ENCODE results near the gene CORO2B. TPM values are rescaled to one million over a fixed set of nuclear protein-coding genes. Genes with fewer than 3 reads are reported as not detected.

The CORO2B gene
- total and polyA plus RNA-seq, 4 donors, result 1.8 to 9.2 (median 5.0) TPM

DNA sequence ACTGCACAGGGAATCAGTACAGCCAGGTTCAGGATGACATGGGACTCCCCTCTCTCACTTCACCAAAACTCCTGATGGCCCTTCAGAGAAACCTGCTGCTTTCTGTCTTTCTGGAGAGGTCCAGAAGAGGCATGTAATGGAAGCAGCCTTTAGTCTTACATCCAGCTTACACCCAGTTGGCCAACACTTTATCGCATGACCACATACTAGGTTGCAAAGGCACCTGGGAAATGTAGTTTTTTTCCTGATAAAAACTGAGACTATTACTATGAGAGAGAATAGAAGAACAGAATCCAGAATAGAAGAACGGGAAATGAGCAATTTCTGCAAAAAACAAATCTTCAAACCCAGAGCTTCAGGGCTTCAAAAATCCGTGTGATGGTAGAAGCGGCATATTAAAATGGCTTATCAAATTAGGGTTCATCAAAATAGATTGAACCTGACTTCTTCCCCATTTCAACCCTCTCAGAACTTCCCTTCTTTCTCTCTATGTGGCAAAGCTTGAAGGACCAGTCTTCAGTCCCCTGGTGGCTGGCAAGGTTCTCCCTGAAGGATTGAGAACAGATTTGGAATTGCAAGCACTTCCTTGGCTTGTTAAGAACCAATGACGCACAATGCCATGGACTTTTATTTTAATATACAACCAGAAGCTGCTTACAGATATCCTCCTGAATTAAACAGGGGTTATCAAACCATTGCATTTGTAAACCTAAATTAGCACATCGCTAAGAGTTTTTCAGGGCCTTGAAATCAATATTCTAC lies 34.4 kb downstream of the CORO2B start:
- WGBS, 2 donors, result 92 to 93% methylated on average over 6 of the region's 6 CpGs
- no peak for ATAC-seq (ENCODE audit: low FRiP score)
- Histone ChIP-seq H3K4me3 (ENCODE audit: low read length in 2 of 2) (no peak overlapping the region), H3K4me1 (ENCODE audit: control insufficient read depth in 1 of 2, insufficient read depth in 2 of 2, low read length in 2 of 2) (no peaks in the 10 kb centered on the region), H3K27me3 (ENCODE audit: control insufficient read depth in 1 of 2, insufficient read depth in 2 of 2, low read length in 1 of 2) (no peaks in the 10 kb centered on the region), H3K27ac (ENCODE audit: low read depth in 1 of 2, low read length in 2 of 2) (no peak overlapping the region), H3K36me3 (ENCODE audit: control insufficient read depth in 1 of 2, insufficient read depth in 2 of 2, low read length in 1 of 2) (no peaks in the 10 kb centered on the region), H3K9me3 (ENCODE audit: control insufficient read depth, low read length) (no peaks in the 10 kb centered on the region)
- no peak for DNase-seq
- intact Hi-C loops (cut with DNase I), result no loop called here

- intact Hi-C loops (cut with DNase I), result no loop called here
- no peak overlapping the region for H3K4me3 ChIP-seq (ENCODE audit: low read length in 2 of 2)
- no peak for DNase-seq
- H3K36me3 ChIP-seq (ENCODE audit: control insufficient read depth in 1 of 2, insufficient read depth in 2 of 2, low read length in 1 of 2), result no peaks in the 10 kb centered on the region
- no peak for ATAC-seq (ENCODE audit: low FRiP score)
- WGBS, 2 donors, result 85 to 91% methylated on average over 17 of the region's 17 CpGs
- H3K4me1 ChIP-seq (ENCODE audit: control insufficient read depth in 1 of 2, insufficient read depth in 2 of 2, low read length in 2 of 2), result no peaks in the 10 kb centered on the region
- no peaks in the 10 kb centered on the region for H3K9me3 ChIP-seq (ENCODE audit: control insufficient read depth, low read length)
- H3K27me3 ChIP-seq (ENCODE audit: control insufficient read depth in 1 of 2, insufficient read depth in 2 of 2, low read length in 1 of 2), result no peaks in the 10 kb centered on the region
- no peak overlapping the region for H3K27ac ChIP-seq (ENCODE audit: low read depth in 1 of 2, low read length in 2 of 2)
Measured at GRCh38 chr15:68614286-68615035, 35.7 kb downstream of the CORO2B start.

DNA sequence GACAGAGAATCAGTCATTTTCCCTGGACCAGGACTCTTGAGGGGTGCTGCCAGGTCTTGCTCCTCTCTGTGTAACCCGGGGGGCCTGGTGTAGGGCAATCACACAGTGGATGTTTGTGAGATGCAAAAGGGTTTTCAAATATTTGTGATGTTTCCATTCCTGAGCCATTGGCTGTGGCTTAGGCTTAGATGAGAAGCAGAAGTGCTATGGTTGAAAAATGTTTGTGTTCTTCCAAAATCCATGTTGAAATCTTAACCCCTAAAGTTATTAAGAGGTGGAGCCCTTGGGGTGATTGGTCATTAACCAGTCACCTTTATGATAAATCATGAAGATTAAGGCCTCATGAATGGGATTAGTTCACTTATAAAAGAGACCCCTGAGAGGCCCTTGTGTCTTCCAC lies 36.5 kb downstream of the CORO2B start:
- Histone ChIP-seq H3K4me3 (ENCODE audit: low read length in 2 of 2) (no peak overlapping the region), H3K9me3 (ENCODE audit: control insufficient read depth, low read length) (no peaks in the 10 kb centered on the region), H3K27me3 (ENCODE audit: control insufficient read depth in 1 of 2, insufficient read depth in 2 of 2, low read length in 1 of 2) (no peaks in the 10 kb centered on the region), H3K4me1 (ENCODE audit: control insufficient read depth in 1 of 2, insufficient read depth in 2 of 2, low read length in 2 of 2) (no peaks in the 10 kb centered on the region), H3K36me3 (ENCODE audit: control insufficient read depth in 1 of 2, insufficient read depth in 2 of 2, low read length in 1 of 2) (no peaks in the 10 kb centered on the region), H3K27ac (ENCODE audit: low read depth in 1 of 2, low read length in 2 of 2) (no peak overlapping the region)
- ATAC-seq (ENCODE audit: low FRiP score) (no peak), DNase-seq (no peak)
- 84 to 87% methylated on average over 1 of the region's 1 CpG for WGBS, 2 donors
- intact Hi-C loops (cut with DNase I), result no loop called here

- H3K27ac ChIP-seq (ENCODE audit: low read depth in 1 of 2, low read length in 2 of 2), result no peak overlapping the region
- no peak for DNase-seq
- no peaks in the 10 kb centered on the region for H3K27me3 ChIP-seq (ENCODE audit: control insufficient read depth in 1 of 2, insufficient read depth in 2 of 2, low read length in 1 of 2)
- H3K4me1 ChIP-seq (ENCODE audit: control insufficient read depth in 1 of 2, insufficient read depth in 2 of 2, low read length in 2 of 2), result no peaks in the 10 kb centered on the region
- no peaks in the 10 kb centered on the region for H3K9me3 ChIP-seq (ENCODE audit: control insufficient read depth, low read length)
- no peaks in the 10 kb centered on the region for H3K36me3 ChIP-seq (ENCODE audit: control insufficient read depth in 1 of 2, insufficient read depth in 2 of 2, low read length in 1 of 2)
- H3K4me3 ChIP-seq (ENCODE audit: low read length in 2 of 2), result no peak overlapping the region
- no peak for ATAC-seq (ENCODE audit: low FRiP score)
- intact Hi-C loops (cut with DNase I), result no loop called here
- WGBS, 2 donors, result 78 to 96% methylated on average over 6 of the region's 6 CpGs
Measured at GRCh38 chr15:68615811-68616210, 37.0 kb downstream of the CORO2B start.

DNA sequence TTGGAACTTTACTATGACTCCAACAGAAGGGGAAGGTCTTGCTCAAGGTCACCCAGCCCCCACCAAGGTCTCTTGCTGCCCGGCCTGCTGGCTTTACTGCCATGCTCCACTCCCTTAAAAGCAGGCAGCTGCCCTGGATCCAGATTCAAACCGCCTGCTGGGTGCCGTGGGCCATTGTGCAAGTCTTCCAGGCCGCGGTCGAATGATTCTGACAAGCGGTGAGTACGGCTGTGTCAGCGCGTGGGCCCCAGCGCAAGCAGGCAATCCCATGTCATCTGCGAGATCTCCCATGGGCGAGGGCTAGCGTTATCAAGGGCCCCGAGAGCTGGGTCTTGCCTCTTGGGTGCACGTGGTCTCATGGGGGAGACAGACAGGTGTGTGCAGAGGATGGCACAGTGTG lies 37.6 kb downstream of the CORO2B start:
- intact Hi-C loops (cut with DNase I), result no loop called here
- H3K4me3 ChIP-seq (ENCODE audit: low read length in 2 of 2), result no peak overlapping the region
- H3K27me3 ChIP-seq (ENCODE audit: control insufficient read depth in 1 of 2, insufficient read depth in 2 of 2, low read length in 1 of 2), result no peaks in the 10 kb centered on the region
- no peaks in the 10 kb centered on the region for H3K36me3 ChIP-seq (ENCODE audit: control insufficient read depth in 1 of 2, insufficient read depth in 2 of 2, low read length in 1 of 2)
- H3K4me1 ChIP-seq (ENCODE audit: control insufficient read depth in 1 of 2, insufficient read depth in 2 of 2, low read length in 2 of 2), result no peaks in the 10 kb centered on the region
- ATAC-seq (ENCODE audit: low FRiP score) (no peak), DNase-seq (no peak)
- H3K9me3 ChIP-seq (ENCODE audit: control insufficient read depth, low read length), result no peaks in the 10 kb centered on the region
- WGBS, 2 donors, result 94 to 95% methylated on average over 16 of the region's 16 CpGs
- no peak overlapping the region for H3K27ac ChIP-seq (ENCODE audit: low read depth in 1 of 2, low read length in 2 of 2)

- no peak for DNase-seq
- WGBS, 2 donors, result 5 to 10% methylated on average over 2 of the region's 2 CpGs
- intact Hi-C loops (cut with DNase I), result no loop called here
- Histone ChIP-seq H3K27me3 (ENCODE audit: control insufficient read depth in 1 of 2, insufficient read depth in 2 of 2, low read length in 1 of 2) (no peaks in the 10 kb centered on the region), H3K4me3 (ENCODE audit: low read length in 2 of 2) (no peak overlapping the region), H3K4me1 (ENCODE audit: control insufficient read depth in 1 of 2, insufficient read depth in 2 of 2, low read length in 2 of 2) (no peaks in the 10 kb centered on the region), H3K27ac (ENCODE audit: low read depth in 1 of 2, low read length in 2 of 2) (no peak overlapping the region), H3K36me3 (ENCODE audit: control insufficient read depth in 1 of 2, insufficient read depth in 2 of 2, low read length in 1 of 2) (no peaks in the 10 kb centered on the region), H3K9me3 (ENCODE audit: control insufficient read depth, low read length) (no peaks in the 10 kb centered on the region)
- ATAC-seq (ENCODE audit: low FRiP score), result no peak
Measured at GRCh38 chr15:68617001-68617400, 38.2 kb downstream of the CORO2B start.

DNA sequence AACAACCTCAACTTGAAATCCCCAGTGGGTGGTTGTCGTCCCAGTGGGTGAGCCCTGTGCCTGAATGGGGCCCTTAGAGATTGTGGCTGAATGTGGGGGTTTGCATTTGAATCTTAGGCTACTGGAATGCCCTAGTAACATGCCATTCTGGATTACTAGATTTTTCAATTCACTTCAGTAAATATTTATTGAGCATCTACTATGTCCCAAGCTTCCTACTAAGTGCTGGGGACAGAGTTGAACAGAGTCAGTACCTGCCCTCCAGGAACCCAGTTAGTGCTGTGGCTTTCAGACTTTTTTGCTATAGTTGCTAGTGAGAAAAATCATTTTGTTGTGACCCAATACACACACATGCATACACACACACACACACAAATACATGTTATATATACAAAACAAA lies 39.0 kb downstream of the CORO2B start:
- ATAC-seq (ENCODE audit: low FRiP score) (no peak), DNase-seq (no peak)
- Histone ChIP-seq H3K27ac (ENCODE audit: low read depth in 1 of 2, low read length in 2 of 2) (no peak overlapping the region), H3K4me1 (ENCODE audit: control insufficient read depth in 1 of 2, insufficient read depth in 2 of 2, low read length in 2 of 2) (no peaks in the 10 kb centered on the region), H3K4me3 (ENCODE audit: low read length in 2 of 2) (no peak overlapping the region), H3K9me3 (ENCODE audit: control insufficient read depth, low read length) (no peaks in the 10 kb centered on the region), H3K27me3 (ENCODE audit: control insufficient read depth in 1 of 2, insufficient read depth in 2 of 2, low read length in 1 of 2) (no peaks in the 10 kb centered on the region), H3K36me3 (ENCODE audit: control insufficient read depth in 1 of 2, insufficient read depth in 2 of 2, low read length in 1 of 2) (no peaks in the 10 kb centered on the region)
- WGBS, 2 donors, result 93 to 100% methylated on average over 1 of the region's 1 CpG
- intact Hi-C loops (cut with DNase I), result no loop called here

DNA sequence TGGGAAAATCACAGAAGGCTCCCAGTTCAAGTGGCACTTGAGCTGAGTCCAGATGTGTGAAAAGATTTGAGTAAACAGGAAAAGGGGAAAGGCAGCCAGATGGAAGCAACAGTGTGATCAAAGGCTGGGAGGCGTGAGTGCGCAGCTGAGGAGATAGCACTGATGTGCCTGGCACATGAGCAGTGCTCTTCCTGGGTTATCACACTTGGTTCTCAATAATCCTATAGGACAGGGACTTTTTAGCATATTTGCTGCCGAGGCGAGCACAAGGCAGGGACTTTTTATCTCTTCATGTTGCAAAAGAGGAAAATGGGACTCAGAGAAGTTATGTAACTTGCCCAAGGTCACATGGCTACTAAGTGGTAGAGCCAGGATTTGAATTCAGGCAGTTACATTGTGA lies 39.6 kb downstream of the CORO2B start:
- intact Hi-C loops (cut with DNase I), result no loop called here
- Histone ChIP-seq H3K36me3 (ENCODE audit: control insufficient read depth in 1 of 2, insufficient read depth in 2 of 2, low read length in 1 of 2) (no peaks in the 10 kb centered on the region), H3K4me3 (ENCODE audit: low read length in 2 of 2) (no peak overlapping the region), H3K4me1 (ENCODE audit: control insufficient read depth in 1 of 2, insufficient read depth in 2 of 2, low read length in 2 of 2) (no peaks in the 10 kb centered on the region), H3K27ac (ENCODE audit: low read depth in 1 of 2, low read length in 2 of 2) (no peak overlapping the region), H3K9me3 (ENCODE audit: control insufficient read depth, low read length) (no peaks in the 10 kb centered on the region), H3K27me3 (ENCODE audit: control insufficient read depth in 1 of 2, insufficient read depth in 2 of 2, low read length in 1 of 2) (no peaks in the 10 kb centered on the region)
- no peak for DNase-seq
- WGBS, 2 donors, result 80 to 84% methylated on average over 4 of the region's 4 CpGs
- peak; percentile 21 for ATAC-seq (ENCODE audit: low FRiP score)
